CD14-positive monocyte (primary cell): ENCODE results near the gene EFEMP2. TPM values are rescaled to one million over a fixed set of nuclear protein-coding genes. Genes with fewer than 3 reads are reported as not detected.
A peak's percentile ranks its signal among the peaks of the same experiment; 100 is the strongest.

Experiments used
- DNase-seq, 3 donors: peaks; one replicate each; pipeline ENCODE4 v3.0.0-alpha.2; 2011 to 2022
- H2AFZ ChIP-seq: 2 replicates; pipeline ENCODE4 v1.6.0; 2012; ENCODE audit warnings: mild to moderate bottlenecking, low read depth, low read length, inconsistent platforms; ENCODE audit not compliant: insufficient read depth, poor library complexity, severe bottlenecking
- H3K27ac ChIP-seq, 2 donors: 1 replicate in 1 of 2; 2 replicates in 1 of 2; pipeline ENCODE4 v1.5.1; 2012 to 2013; ENCODE audit warnings: low read length in 2 of 2, control low read depth in 1 of 2, inconsistent platforms in 1 of 2, low read depth in 1 of 2, mild to moderate bottlenecking in 1 of 2
- H3K27me3 ChIP-seq, 2 donors: one replicate each; pipeline versions ENCODE4 v1.6.0 to v1.6.1; 2011 to 2013; ENCODE audit warnings: low read length in 2 of 2; ENCODE audit not compliant: control insufficient read depth in 2 of 2, insufficient read depth in 2 of 2
- H3K36me3 ChIP-seq, 2 donors: replicated peaks in 1 of 2; 1 replicate in 1 of 2; 2 replicates in 1 of 2; pipeline versions ENCODE4 v1.5.1 to v1.6.1; 2012 to 2013; ENCODE audit warnings: low read length in 2 of 2, control low read depth in 1 of 2, inconsistent platforms in 1 of 2, mild to moderate bottlenecking in 1 of 2; ENCODE audit not compliant: insufficient read depth in 2 of 2, control insufficient read depth in 1 of 2
- H3K4me1 ChIP-seq, 2 donors: 1 replicate in 1 of 2; 2 replicates in 1 of 2; pipeline versions ENCODE4 v1.5.1 to v1.6.1; 2012 to 2013; ENCODE audit warnings: low read length in 2 of 2, control low read depth in 1 of 2, inconsistent platforms in 1 of 2, mild to moderate bottlenecking in 1 of 2, moderate library complexity in 1 of 2; ENCODE audit not compliant: insufficient read depth in 2 of 2, control insufficient read depth in 1 of 2
- H3K4me2 ChIP-seq: replicated peaks from 2 replicates; pipeline ENCODE3; 2012; ENCODE audit warnings: low read length, moderate library complexity, mild to moderate bottlenecking; ENCODE audit not compliant: poor library complexity, severe bottlenecking; ENCODE audit errors: extremely low read depth
- H3K4me3 ChIP-seq, 3 experiments: fragments of 200-600 bp in 1 of 3; sonication (generic) in 1 of 3; replicated peaks in 1 of 3; 1 replicate in 2 of 3; 2 replicates in 1 of 3; pipeline ENCODE4 v1.5.1; 2011 to 2013; ENCODE audit warnings: low read length in 3 of 3, mild to moderate bottlenecking in 3 of 3, control low read depth in 2 of 3, low read depth in 2 of 3, inconsistent platforms in 1 of 3, moderate library complexity in 1 of 3
- H3K79me2 ChIP-seq: 2 replicates; pipeline ENCODE4 v1.6.0; 2012; ENCODE audit warnings: mild to moderate bottlenecking, control low read depth, inconsistent platforms, low read length, moderate library complexity; ENCODE audit not compliant: insufficient read depth
- H3K9ac ChIP-seq: 2 replicates; pipeline ENCODE4 v1.6.0; 2017; ENCODE audit warnings: low read length, mild to moderate bottlenecking; ENCODE audit not compliant: insufficient read depth, poor library complexity, severe bottlenecking
- H3K9me3 ChIP-seq, 2 donors: replicated peaks in 1 of 2; 1 replicate in 1 of 2; 2 replicates in 1 of 2; pipeline versions ENCODE4 v1.5.1 to v1.6.1; 2012 to 2013; ENCODE audit warnings: low read length in 2 of 2, control low read depth in 1 of 2; ENCODE audit not compliant: control insufficient read depth in 1 of 2, insufficient read depth in 1 of 2
- H4K20me1 ChIP-seq: 2 replicates; pipeline ENCODE4 v1.6.0; 2012; ENCODE audit warnings: mild to moderate bottlenecking, low read length, control low read depth, moderate library complexity; ENCODE audit not compliant: insufficient read depth
- H3K27ac Mint-ChIP-seq, 7 donors: one replicate each; pipeline ENCODE4 v1.8.0; 2020; ENCODE audit warnings: mild to moderate bottlenecking in 7 of 7, mixed read lengths in 7 of 7, moderate library complexity in 6 of 7, inconsistent platforms in 2 of 7
- H3K27me3 Mint-ChIP-seq, 3 donors: one replicate each; pipeline ENCODE4 v1.8.0; 2021 to 2022; ENCODE audit warnings: low read depth in 3 of 3, mild to moderate bottlenecking in 3 of 3, mixed read lengths in 3 of 3, moderate library complexity in 3 of 3, inconsistent platforms in 1 of 3
- H3K36me3 Mint-ChIP-seq, 2 donors: one replicate each; pipeline ENCODE4 v1.8.0; 2020; ENCODE audit warnings: mixed read lengths in 2 of 2, inconsistent platforms in 1 of 2, mild to moderate bottlenecking in 1 of 2
- H3K4me1 Mint-ChIP-seq: one replicate; pipeline ENCODE4 v1.8.0; 2020; ENCODE audit warnings: mild to moderate bottlenecking, mixed read lengths
- H3K4me3 Mint-ChIP-seq, 2 donors: one replicate each; pipeline ENCODE4 v1.8.0; 2020; ENCODE audit warnings: mild to moderate bottlenecking in 2 of 2, mixed read lengths in 2 of 2, moderate library complexity in 1 of 2
- H3K9me3 Mint-ChIP-seq, 7 donors: one replicate each; pipeline ENCODE4 v1.8.0; 2020 to 2022; ENCODE audit warnings: mixed read lengths in 7 of 7, mild to moderate bottlenecking in 6 of 7, moderate library complexity in 6 of 7, inconsistent platforms in 2 of 7
- WGBS: methylation state at CpG from one replicate; pipeline ENCODE4 v1.1.5; 2013; ENCODE audit warnings: missing lambda C conversion rate; ENCODE audit not compliant: insufficient coverage; 5-methylcytosine and 5-hydroxymethylcytosine counted together
- intact Hi-C, 2 donors: fragments of 100-400 bp; cut with micrococcal nuclease; formaldehyde crosslinking; loops; one replicate each; pipeline versions ENCODE4 v1.15.0 to v1.15.1; 2023
- polyA plus RNA-seq, 3 donors: library from polyadenylated mRNA; depleted of rRNA in 1 of 3; unstranded in 2 of 3; stranded (reverse) in 1 of 3; fragments of 300-500 nt in 2 of 3; fragments of >200 nt in 1 of 3; fragmentation: Illumina TruSeq in 2 of 3; gene quantifications; 1 replicate in 2 of 3; 2 replicates in 1 of 3; pipeline ENCODE4 v1.2.3, GENCODE V29; 2012 to 2021
- TF ChIP-seq, protein P1 (sequence below): fragments of 200-600 bp; IDR thresholded peaks from one replicate; pipeline ENCODE4 v1.8.0; 2022; ENCODE audit warnings: antibody characterized with exemption, mild to moderate bottlenecking

The EFEMP2 gene
- polyA plus RNA-seq, 3 donors = 0.44 to 14.7 TPM; not detected in 1

GRCh38 chr11:65863889-65864705 lies 8.5 kb downstream of the EFEMP2 start:
- H3K27ac Mint-ChIP-seq = no peak overlapping the region
- 93% methylated on average over 10 of the region's 12 CpGs for WGBS
- H3K4me3 Mint-ChIP-seq = no peak overlapping the region
- Histone ChIP-seq H3K4me1 (peaks cover 24 to 36% of the 10 kb centered on the region in 2 donors), H2AFZ (no peak overlapping the region), H3K27me3 (no peaks in the 10 kb centered on the region), H3K27ac (no peak overlapping the region), H3K79me2 (peaks cover 30% of the 10 kb centered on the region), H4K20me1 (peaks cover 43% of the 10 kb centered on the region), H3K9me3 (no peaks in the 10 kb centered on the region), H3K4me3 (no peak overlapping the region), H3K9ac (no peak overlapping the region), H3K36me3 (peaks cover 48 to 58% of the 10 kb centered on the region in 2 donors), H3K4me2 (no peak overlapping the region)
- intact Hi-C loops = no loop called here
- no peak for DNase-seq
- H3K4me1 Mint-ChIP-seq = peaks cover 34% of the 10 kb centered on the region
- peaks cover 0 to 8% (median 3%) of the 10 kb centered on the region in 3 donors for H3K27me3 Mint-ChIP-seq
- peaks cover 40 to 60% of the 10 kb centered on the region in 2 donors for H3K36me3 Mint-ChIP-seq
- no peaks in the 10 kb centered on the region for H3K9me3 Mint-ChIP-seq
- TF ChIP-seq, protein P1, sequence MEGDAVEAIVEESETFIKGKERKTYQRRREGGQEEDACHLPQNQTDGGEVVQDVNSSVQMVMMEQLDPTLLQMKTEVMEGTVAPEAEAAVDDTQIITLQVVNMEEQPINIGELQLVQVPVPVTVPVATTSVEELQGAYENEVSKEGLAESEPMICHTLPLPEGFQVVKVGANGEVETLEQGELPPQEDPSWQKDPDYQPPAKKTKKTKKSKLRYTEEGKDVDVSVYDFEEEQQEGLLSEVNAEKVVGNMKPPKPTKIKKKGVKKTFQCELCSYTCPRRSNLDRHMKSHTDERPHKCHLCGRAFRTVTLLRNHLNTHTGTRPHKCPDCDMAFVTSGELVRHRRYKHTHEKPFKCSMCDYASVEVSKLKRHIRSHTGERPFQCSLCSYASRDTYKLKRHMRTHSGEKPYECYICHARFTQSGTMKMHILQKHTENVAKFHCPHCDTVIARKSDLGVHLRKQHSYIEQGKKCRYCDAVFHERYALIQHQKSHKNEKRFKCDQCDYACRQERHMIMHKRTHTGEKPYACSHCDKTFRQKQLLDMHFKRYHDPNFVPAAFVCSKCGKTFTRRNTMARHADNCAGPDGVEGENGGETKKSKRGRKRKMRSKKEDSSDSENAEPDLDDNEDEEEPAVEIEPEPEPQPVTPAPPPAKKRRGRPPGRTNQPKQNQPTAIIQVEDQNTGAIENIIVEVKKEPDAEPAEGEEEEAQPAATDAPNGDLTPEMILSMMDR = no peak

- no peak overlapping the region for H3K4me3 Mint-ChIP-seq
- no peak overlapping the region for H3K4me3 ChIP-seq
- H2AFZ ChIP-seq = no peak overlapping the region
- H3K27me3 ChIP-seq = no peaks in the 10 kb centered on the region
- H3K9me3 ChIP-seq = no peaks in the 10 kb centered on the region
- H3K9ac ChIP-seq = no peak overlapping the region
- H3K79me2 ChIP-seq = peaks cover 30% of the 10 kb centered on the region
- H3K36me3 ChIP-seq = peaks cover 48 to 58% of the 10 kb centered on the region in 2 donors
- H4K20me1 ChIP-seq = peaks cover 43% of the 10 kb centered on the region
- peaks cover 41% of the 10 kb centered on the region for H3K4me1 Mint-ChIP-seq
- TF ChIP-seq, protein P1 = no peak
- no peak for DNase-seq
- peaks cover 0 to 2% (median 0%) of the 10 kb centered on the region in 7 donors for H3K9me3 Mint-ChIP-seq
- WGBS = 97% methylated on average over 22 of the region's 24 CpGs
- H3K27ac Mint-ChIP-seq = peak overlapping the region in 1 of 7 donors; percentile 4
- peaks cover 1 to 2% (median 2%) of the 10 kb centered on the region in 3 donors for H3K27me3 Mint-ChIP-seq
- H3K4me1 ChIP-seq = peaks cover 32 to 45% of the 10 kb centered on the region in 2 donors
- intact Hi-C loops = no loop called here
- H3K4me2 ChIP-seq = no peak overlapping the region
- peaks cover 40 to 59% of the 10 kb centered on the region in 2 donors for H3K36me3 Mint-ChIP-seq
- H3K27ac ChIP-seq = no peak overlapping the region
These were observed 9.4 kb downstream of the EFEMP2 start for GRCh38 chr11:65862941-65863888.
